ENCODE results near the gene SLC9A1. TPM values are rescaled to one million over a fixed set of nuclear protein-coding genes. Genes with fewer than 3 reads are reported as not detected.

The SLC9A1 gene
- polyA plus RNA-seq, 3 donors = 4.5 to 14.2 (median 4.6) TPM

GRCh38 chr1:27060891-27061290 is 94.0 kb downstream of the SLC9A1 start:
- H3K9ac ChIP-seq (ENCODE audit: insufficient read depth, low read length, poor library complexity, severe bottlenecking) = no peak overlapping the region
- peak overlapping the region in 1 of 7 donors; percentile 59 for H3K27ac Mint-ChIP-seq
- H3K79me2 ChIP-seq (ENCODE audit: insufficient read depth, low read length) = no peaks in the 10 kb centered on the region
- H3K27me3 ChIP-seq (ENCODE audit: control insufficient read depth in 2 of 2, insufficient read depth in 2 of 2, low read length in 2 of 2) = no peaks in the 10 kb centered on the region
- H3K27ac ChIP-seq (ENCODE audit: low read depth in 1 of 2, low read length in 2 of 2) = no peak overlapping the region
- H3K36me3 ChIP-seq (replicated peaks in 1 of 2; ENCODE audit: control insufficient read depth in 1 of 2, insufficient read depth in 2 of 2, low read length in 2 of 2) = no peaks in the 10 kb centered on the region
- H3K9me3 ChIP-seq (replicated peaks in 1 of 2; ENCODE audit: control insufficient read depth in 1 of 2, insufficient read depth in 1 of 2, low read length in 2 of 2) = no peaks in the 10 kb centered on the region
- peaks cover 0 to 4% (median 0%) of the 10 kb centered on the region in 7 donors for H3K9me3 Mint-ChIP-seq
- DNase-seq = no peak
- H3K27me3 Mint-ChIP-seq (ENCODE audit: low read depth in 3 of 3) = peaks cover 4 to 9% (median 5%) of the 10 kb centered on the region in 3 donors
- TF ChIP-seq CTCF (IDR thresholded peaks at IDR 0.05) = no peak
- no peaks in the 10 kb centered on the region for H3K4me1 ChIP-seq (ENCODE audit: control insufficient read depth in 1 of 2, insufficient read depth in 2 of 2, low read length in 2 of 2)
- no peaks in the 10 kb centered on the region for H3K36me3 Mint-ChIP-seq
- no peak overlapping the region for H2AFZ ChIP-seq (ENCODE audit: insufficient read depth, low read depth, low read length, poor library complexity, severe bottlenecking)
- no peaks in the 10 kb centered on the region for H4K20me1 ChIP-seq (ENCODE audit: insufficient read depth, low read length)
- H3K4me3 ChIP-seq (replicated peaks in 1 of 3; ENCODE audit: low read depth in 2 of 3, low read length in 3 of 3) = no peak overlapping the region
- no peak overlapping the region for H3K4me2 ChIP-seq (replicated peaks; ENCODE audit: extremely low read depth, low read length, poor library complexity, severe bottlenecking)
- 100% methylated on average over 3 of the region's 8 CpGs for WGBS (ENCODE audit: insufficient coverage)
- H3K4me1 Mint-ChIP-seq = no peaks in the 10 kb centered on the region
- intact Hi-C loops (cut with micrococcal nuclease) = no loop called here
- H3K4me3 Mint-ChIP-seq = no peak overlapping the region

- H2AFZ ChIP-seq (ENCODE audit: insufficient read depth, low read depth, low read length, poor library complexity, severe bottlenecking) = no peak overlapping the region
- H3K79me2 ChIP-seq (ENCODE audit: insufficient read depth, low read length) = no peaks in the 10 kb centered on the region
- Mint-ChIP-seq H3K36me3 (no peaks in the 10 kb centered on the region), H3K9me3 (peaks cover 0 to 4% (median 0%) of the 10 kb centered on the region in 7 donors), H3K27me3 (ENCODE audit: low read depth in 3 of 3) (peaks cover 4 to 9% (median 7%) of the 10 kb centered on the region in 3 donors), H3K4me3 (no peak overlapping the region), H3K4me1 (no peaks in the 10 kb centered on the region), H3K27ac (peak overlapping the region in 1 of 7 donors; percentile 73)
- no peaks in the 10 kb centered on the region for H4K20me1 ChIP-seq (ENCODE audit: insufficient read depth, low read length)
- WGBS (ENCODE audit: insufficient coverage) = 93% methylated on average over 7 of the region's 12 CpGs
- H3K27me3 ChIP-seq (ENCODE audit: control insufficient read depth in 2 of 2, insufficient read depth in 2 of 2, low read length in 2 of 2) = no peaks in the 10 kb centered on the region
- no peaks in the 10 kb centered on the region for H3K9me3 ChIP-seq (replicated peaks in 1 of 2; ENCODE audit: control insufficient read depth in 1 of 2, insufficient read depth in 1 of 2, low read length in 2 of 2)
- H3K27ac ChIP-seq (ENCODE audit: low read depth in 1 of 2, low read length in 2 of 2) = no peak overlapping the region
- H3K9ac ChIP-seq (ENCODE audit: insufficient read depth, low read length, poor library complexity, severe bottlenecking) = no peak overlapping the region
- H3K4me2 ChIP-seq (replicated peaks; ENCODE audit: extremely low read depth, low read length, poor library complexity, severe bottlenecking) = no peak overlapping the region
- DNase-seq = no peak
- intact Hi-C loops (cut with micrococcal nuclease) = no loop called here
- no peaks in the 10 kb centered on the region for H3K4me1 ChIP-seq (ENCODE audit: control insufficient read depth in 1 of 2, insufficient read depth in 2 of 2, low read length in 2 of 2)
- no peak for TF ChIP-seq CTCF (IDR thresholded peaks at IDR 0.05)
- H3K4me3 ChIP-seq (replicated peaks in 1 of 3; ENCODE audit: low read depth in 2 of 3, low read length in 3 of 3) = no peak overlapping the region
- no peaks in the 10 kb centered on the region for H3K36me3 ChIP-seq (replicated peaks in 1 of 2; ENCODE audit: control insufficient read depth in 1 of 2, insufficient read depth in 2 of 2, low read length in 2 of 2)
Measured at GRCh38 chr1:27058966-27059669, 95.8 kb downstream of the SLC9A1 start.
